Activated CD8-positive, alpha-beta T cell treated with anti-CD3 and anti-CD28 coated beads for 36 hours (primary cell): ENCODE data around the gene CLCA2. TPM values are rescaled to one million over a fixed set of nuclear protein-coding genes. Genes with fewer than 3 reads are reported as not detected.

ENCODE experiments used
- ATAC-seq: fragments of 200-7000 bp; cut with Tn5 transposase; one replicate; pipeline ENCODE4 v1.10.0; 2021; ENCODE audit warnings: mild to moderate bottlenecking, moderate library complexity
- CTCF ChIA-PET: fragments of 350-600 bp; sonication (Branson Sonifier 250); formaldehyde crosslinking; loops from one replicate; lab custom pipeline; 2021; ENCODE audit warnings: antibody characterized with exemption; lab: Charles Lee
- POLR2A ChIA-PET: fragments of 350-600 bp; sonication (Branson Sonifier 250); formaldehyde crosslinking; loops from one replicate; lab custom pipeline; 2021; ENCODE audit warnings: antibody characterized with exemption; lab: Charles Lee
- DNase-seq: peaks from one replicate; pipeline ENCODE4 v3.0.0-alpha.2; 2020
- H3K27ac Mint-ChIP-seq: one replicate; pipeline ENCODE4 v1.8.0; 2021; ENCODE audit warnings: mild to moderate bottlenecking, mixed read lengths
- H3K27me3 Mint-ChIP-seq: one replicate; pipeline ENCODE4 v1.8.0; 2021; ENCODE audit warnings: mixed read lengths
- H3K36me3 Mint-ChIP-seq: one replicate; pipeline ENCODE4 v1.8.0; 2021; ENCODE audit warnings: low read depth, mixed read lengths
- H3K4me1 Mint-ChIP-seq: one replicate; pipeline ENCODE4 v1.8.0; 2021; ENCODE audit warnings: low read depth, mixed read lengths
- H3K4me3 Mint-ChIP-seq: one replicate; pipeline ENCODE4 v1.8.0; 2021; ENCODE audit warnings: mild to moderate bottlenecking, moderate library complexity, mixed read lengths
- H3K9me3 Mint-ChIP-seq: one replicate; pipeline ENCODE4 v1.8.0; 2021; ENCODE audit warnings: mixed read lengths
- intact Hi-C: fragments of 100-400 bp; cut with micrococcal nuclease; formaldehyde crosslinking; loops from one replicate; pipeline ENCODE4 v1.10.0; 2022
- total RNA-seq, 2 experiments: library from RNA; stranded (reverse); gene quantifications; one replicate each; pipeline ENCODE4 v1.2.3, GENCODE V29; 2021
- TF ChIP-seq, protein P1 (sequence below): fragments of 200-600 bp; IDR thresholded peaks from one replicate; pipeline ENCODE4 v1.8.0; 2022; ENCODE audit warnings: antibody characterized with exemption, mild to moderate bottlenecking

Gene CLCA2
- total RNA-seq, 2 experiments from 2014 or later = not detected

DNA sequence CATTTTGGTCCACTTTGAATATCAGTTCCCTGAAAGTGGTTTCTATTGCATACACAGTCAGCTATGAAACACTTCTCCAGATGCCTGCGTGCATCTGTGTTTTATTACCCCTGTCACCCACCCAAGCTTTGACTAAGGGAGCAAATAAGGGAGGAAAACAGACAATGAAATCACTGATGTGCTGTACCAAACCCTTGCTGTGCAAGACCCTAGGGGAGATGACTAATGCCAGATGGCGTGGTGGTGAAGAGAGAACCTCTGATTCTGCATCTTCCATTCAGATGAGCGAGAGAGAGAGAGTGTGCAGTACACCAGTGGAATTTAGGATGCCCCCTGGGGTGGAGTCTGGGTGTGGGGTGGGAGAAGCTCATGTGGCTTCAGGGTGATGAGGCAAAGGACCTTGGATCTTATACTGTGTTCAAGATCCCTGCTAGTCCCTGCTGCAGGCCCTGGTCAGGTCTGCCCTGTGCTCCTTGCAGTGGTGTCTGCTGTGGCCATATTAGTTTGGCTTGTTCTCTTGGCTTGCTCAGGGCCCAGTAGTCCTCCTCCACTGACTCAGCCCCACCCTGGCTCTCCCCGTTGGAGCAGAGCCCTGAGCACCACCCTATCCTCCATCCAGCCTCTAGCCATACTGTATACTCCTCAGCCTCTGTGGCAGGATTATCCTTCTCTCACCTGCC, 63.3 kb downstream of the CLCA2 start:
- Mint-ChIP-seq H3K9me3 (no peaks in the 10 kb centered on the region), H3K27me3 (no peaks in the 10 kb centered on the region), H3K4me3 (no peak overlapping the region), H3K36me3 (no peaks in the 10 kb centered on the region), H3K4me1 (no peaks in the 10 kb centered on the region), H3K27ac (no peak overlapping the region)
- intact Hi-C loops = no loop called here
- ChIA-PET POLR2A (no interaction called here), CTCF (interaction anchor here (1.6 to 8.1 kb wide), 3 partner anchors 9 to 19 kb away, joined by 4 to 88 read pairs (median 5); no protein-coding TSS in a partner anchor)
- ATAC-seq = no peak
- TF ChIP-seq, protein P1, sequence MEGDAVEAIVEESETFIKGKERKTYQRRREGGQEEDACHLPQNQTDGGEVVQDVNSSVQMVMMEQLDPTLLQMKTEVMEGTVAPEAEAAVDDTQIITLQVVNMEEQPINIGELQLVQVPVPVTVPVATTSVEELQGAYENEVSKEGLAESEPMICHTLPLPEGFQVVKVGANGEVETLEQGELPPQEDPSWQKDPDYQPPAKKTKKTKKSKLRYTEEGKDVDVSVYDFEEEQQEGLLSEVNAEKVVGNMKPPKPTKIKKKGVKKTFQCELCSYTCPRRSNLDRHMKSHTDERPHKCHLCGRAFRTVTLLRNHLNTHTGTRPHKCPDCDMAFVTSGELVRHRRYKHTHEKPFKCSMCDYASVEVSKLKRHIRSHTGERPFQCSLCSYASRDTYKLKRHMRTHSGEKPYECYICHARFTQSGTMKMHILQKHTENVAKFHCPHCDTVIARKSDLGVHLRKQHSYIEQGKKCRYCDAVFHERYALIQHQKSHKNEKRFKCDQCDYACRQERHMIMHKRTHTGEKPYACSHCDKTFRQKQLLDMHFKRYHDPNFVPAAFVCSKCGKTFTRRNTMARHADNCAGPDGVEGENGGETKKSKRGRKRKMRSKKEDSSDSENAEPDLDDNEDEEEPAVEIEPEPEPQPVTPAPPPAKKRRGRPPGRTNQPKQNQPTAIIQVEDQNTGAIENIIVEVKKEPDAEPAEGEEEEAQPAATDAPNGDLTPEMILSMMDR = no peak
- no peak for DNase-seq

DNA sequence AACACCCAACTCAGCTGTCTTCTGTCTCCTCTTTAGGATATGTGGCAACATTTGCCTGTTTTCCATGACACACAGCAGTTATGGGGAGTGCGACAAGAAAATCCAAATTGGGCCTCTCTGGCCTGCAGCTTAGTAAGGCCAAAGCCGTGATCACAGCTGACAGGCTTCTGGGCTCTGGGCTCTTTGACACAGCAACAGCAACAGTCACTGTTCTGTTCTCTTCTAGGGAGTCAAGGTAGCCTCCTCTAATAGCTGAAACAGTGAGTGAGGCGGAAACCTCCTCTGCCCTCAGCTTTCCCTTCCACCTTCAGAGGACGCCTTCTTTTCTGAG, 63.8 kb downstream of the CLCA2 start:
- no peaks in the 10 kb centered on the region for H3K9me3 Mint-ChIP-seq
- no peak for ATAC-seq
- TF ChIP-seq, protein P1 = no peak
- CTCF ChIA-PET = interaction anchor here (1.8 to 8.1 kb wide), 3 partner anchors 9 to 14 kb away, joined by 4 to 88 read pairs (median 16); no protein-coding TSS in a partner anchor
- no peak overlapping the region for H3K4me3 Mint-ChIP-seq
- no peaks in the 10 kb centered on the region for H3K27me3 Mint-ChIP-seq
- POLR2A ChIA-PET = no interaction called here
- intact Hi-C loops = no loop called here
- DNase-seq = no peak
- H3K27ac Mint-ChIP-seq = no peak overlapping the region
- H3K36me3 Mint-ChIP-seq = no peaks in the 10 kb centered on the region
- no peaks in the 10 kb centered on the region for H3K4me1 Mint-ChIP-seq

DNA sequence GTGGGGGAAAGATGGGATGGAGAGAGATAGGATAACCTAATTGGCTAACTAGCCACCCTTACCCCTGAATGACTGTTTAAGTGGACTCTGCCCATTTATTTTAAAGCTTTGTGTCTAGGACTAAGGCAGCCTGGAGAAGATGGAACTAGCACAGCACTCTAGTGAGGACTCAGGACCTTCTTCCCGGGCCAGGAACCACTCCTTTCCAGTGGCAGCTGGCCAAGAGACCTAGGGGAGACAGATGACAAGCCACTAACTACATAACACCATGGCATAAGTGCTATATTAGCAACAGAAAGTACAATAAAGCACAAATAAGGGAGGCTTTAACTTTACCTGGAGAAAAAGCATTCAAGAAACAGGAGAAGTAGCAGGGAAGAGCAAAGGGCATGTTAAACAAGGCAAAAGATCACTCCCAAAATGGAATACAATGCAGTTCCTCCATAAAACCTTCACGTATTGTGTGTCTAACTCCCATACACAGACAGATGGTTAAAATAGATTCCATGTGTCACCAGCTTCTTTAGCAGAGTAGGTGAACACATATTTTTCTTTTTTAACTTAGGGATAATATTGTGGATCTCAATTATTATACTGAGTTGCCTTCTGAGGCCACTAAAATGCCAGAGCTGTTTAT, 65.4 kb downstream of the CLCA2 start:
- H3K27ac Mint-ChIP-seq = no peak overlapping the region
- ChIA-PET CTCF (interaction anchor here (1.0 to 8.1 kb wide), 4 partner anchors 8 to 15 kb away, joined by 3 to 88 read pairs (median 10); no protein-coding TSS in a partner anchor), POLR2A (no interaction called here)
- no peaks in the 10 kb centered on the region for H3K36me3 Mint-ChIP-seq
- no peaks in the 10 kb centered on the region for H3K4me1 Mint-ChIP-seq
- DNase-seq (no peak), ATAC-seq (no peak)
- TF ChIP-seq, protein P1 = no peak
- intact Hi-C loops = no loop called here
- no peaks in the 10 kb centered on the region for H3K9me3 Mint-ChIP-seq
- no peak overlapping the region for H3K4me3 Mint-ChIP-seq
- H3K27me3 Mint-ChIP-seq = no peaks in the 10 kb centered on the region

DNA sequence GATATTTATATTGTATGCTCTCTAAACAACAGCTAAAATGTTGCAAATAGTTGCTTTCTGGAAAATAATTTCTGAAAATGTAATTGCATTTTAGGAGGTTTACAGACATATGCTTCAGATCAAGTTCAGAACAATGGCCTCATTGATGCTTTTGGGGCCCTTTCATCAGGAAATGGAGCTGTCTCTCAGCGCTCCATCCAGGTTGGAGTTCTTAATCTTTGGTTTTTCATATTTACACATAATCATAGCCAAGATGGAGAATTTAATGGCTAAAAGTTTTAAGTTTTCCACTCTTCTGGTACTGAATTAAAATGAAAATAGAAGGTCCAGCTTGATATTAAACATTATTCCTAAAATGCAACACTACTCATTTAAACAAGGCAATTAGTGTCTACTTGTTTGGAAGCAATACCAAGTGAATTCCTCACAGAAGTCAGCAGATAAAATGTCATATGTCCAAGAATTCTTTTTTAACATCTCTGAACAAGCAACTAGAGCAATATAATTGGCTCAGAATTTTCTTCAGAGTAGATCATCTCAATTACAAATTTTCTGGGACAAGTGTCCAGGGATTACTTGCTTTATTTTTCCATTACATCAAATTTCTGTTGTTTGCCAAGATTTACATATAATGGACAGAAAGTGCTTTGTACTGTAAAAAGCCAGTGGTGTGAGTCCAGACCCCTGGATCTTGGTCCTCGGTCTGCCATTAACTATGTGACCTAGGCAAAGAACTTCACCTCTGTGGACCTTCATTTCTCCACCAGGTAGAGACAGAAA, 67.4 kb downstream of the CLCA2 start:
- Mint-ChIP-seq H3K9me3 (no peaks in the 10 kb centered on the region), H3K27ac (no peak overlapping the region)

More for the DNA sequence above, 67.4 kb downstream of the CLCA2 start:
- DNase-seq = no peak
- Mint-ChIP-seq H3K36me3 (no peaks in the 10 kb centered on the region), H3K27me3 (no peaks in the 10 kb centered on the region), H3K4me1 (no peaks in the 10 kb centered on the region), H3K4me3 (no peak overlapping the region)
- intact Hi-C loops = no loop called here
- CTCF ChIA-PET = interaction anchor here (8.1 kb wide), 1 partner anchor 10 kb away, joined by 88 read pairs; no protein-coding TSS in a partner anchor
- ATAC-seq = no peak
- POLR2A ChIA-PET = no interaction called here
- TF ChIP-seq, protein P1 = no peak
